ENCODE results near the gene TRPM2.

The TRPM2 gene

GRCh38 chr21:44353191-44353970, at the start of gene TRPM2:
TRPM2 (plus strand) TSS chr21:44353621; CDS start chr21:44353701, 80 bp downstream.
- peak; percentile 2 to 30 for DNase-seq (ENCODE audit: low read depth in 2 of 2)

- DNase-seq (ENCODE audit: low read depth in 2 of 2) = no peak
Observed at GRCh38 chr21:44304011-44304616, 49.3 kb upstream of the TRPM2 start.

- no peak for DNase-seq (ENCODE audit: low read depth in 2 of 2)
Observed at GRCh38 chr21:44304877-44305293, 48.5 kb upstream of the TRPM2 start.

DNA sequence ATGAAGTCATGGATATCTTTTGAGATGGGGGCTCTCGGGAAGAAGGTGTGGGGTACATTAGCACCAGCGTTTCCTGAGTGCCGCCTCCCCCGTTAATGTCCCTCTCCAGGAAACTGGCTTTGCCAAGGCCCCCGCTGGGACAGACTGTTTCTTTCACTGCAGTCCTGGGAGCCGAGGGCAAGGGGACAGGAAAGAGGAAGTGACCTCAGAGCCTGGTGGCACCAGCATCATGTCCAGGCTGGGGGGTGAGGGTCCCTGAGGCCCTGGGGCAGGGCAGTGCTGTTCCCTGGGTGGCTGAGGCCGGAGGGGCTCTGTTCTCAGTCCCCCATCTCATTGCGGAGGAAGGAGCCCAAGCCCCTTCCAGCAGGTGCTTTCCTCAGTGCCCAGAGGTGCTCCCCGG, 47.7 kb upstream of the TRPM2 start:
- DNase-seq (ENCODE audit: low read depth in 2 of 2) = no peak

DNA sequence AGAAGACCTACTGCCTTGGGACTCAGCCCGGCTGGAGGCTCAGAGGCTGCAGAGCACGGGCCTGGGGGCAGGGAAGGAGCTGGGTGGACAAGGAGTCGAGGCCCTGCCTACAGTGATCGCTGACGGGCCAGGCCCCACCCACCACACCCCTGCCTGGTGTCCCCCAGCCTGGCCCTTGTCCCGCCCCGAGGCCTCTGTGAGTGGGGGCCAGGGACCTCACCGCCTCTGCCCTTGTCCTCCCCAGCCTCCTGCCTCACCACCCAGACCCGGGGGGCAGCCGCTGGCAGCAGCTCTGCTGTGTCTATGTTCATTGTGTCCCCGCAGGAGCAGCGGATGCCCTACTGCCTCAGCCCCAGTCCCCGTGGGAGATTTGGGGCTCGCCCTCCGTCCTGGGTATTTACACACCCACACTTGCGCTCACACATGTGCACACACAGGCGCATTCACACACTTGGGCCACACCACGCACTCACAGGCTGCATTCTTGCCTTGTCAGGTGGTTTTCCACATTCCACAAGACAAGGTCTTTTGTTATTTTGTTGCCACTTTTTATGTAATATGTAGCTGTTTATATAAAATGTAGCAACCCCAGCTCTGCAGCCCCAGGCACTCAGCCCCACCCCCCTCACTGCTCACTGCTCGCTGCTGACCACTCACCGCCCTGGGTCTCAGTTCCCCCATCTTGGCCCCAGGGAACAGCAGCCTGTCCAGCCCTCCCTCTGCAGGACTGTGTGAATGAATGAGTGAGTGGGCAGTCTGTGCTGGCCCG, 46.3 kb upstream of the TRPM2 start:
- DNase-seq (ENCODE audit: low read depth in 2 of 2) = no peak

DNA sequence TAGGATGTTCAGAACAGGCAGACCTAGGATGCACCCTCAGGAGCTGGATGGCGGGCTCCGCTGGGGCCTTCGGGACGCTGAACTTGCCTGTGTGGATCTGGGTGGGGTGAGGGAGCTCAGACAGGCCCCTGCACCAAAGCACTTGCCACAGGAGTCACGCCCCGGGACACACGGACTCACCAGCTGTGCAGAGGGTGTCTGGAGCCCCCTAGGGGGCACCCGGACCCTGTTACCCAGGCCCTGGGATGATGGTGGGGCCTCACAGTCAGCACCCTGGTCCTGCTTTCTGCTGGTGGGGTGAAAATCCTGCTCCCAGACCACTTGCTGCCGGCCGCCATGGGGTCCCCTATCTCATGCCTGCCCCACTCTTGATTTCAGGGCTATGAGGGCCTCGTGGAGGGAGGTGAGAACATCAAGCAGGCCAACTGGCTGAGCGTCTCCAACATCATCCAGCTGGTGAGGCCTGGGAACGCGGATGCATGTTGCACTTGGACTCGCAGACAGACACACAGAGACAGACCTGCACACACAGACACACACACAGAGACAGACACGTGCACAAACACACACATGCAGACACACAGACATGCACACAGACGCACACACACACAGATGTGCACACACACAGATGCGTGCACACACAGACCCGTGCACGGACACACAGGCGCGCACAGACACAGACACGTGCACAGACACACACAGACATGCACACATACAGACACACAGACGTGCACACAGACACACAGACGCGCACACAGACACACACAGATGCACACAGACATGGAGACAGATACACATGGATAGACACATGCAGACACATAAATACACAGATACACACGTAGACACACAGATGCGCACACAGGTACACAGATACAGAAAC, 42.6 kb upstream of the TRPM2 start:
- DNase-seq (ENCODE audit: low read depth in 2 of 2) = no peak

DNA sequence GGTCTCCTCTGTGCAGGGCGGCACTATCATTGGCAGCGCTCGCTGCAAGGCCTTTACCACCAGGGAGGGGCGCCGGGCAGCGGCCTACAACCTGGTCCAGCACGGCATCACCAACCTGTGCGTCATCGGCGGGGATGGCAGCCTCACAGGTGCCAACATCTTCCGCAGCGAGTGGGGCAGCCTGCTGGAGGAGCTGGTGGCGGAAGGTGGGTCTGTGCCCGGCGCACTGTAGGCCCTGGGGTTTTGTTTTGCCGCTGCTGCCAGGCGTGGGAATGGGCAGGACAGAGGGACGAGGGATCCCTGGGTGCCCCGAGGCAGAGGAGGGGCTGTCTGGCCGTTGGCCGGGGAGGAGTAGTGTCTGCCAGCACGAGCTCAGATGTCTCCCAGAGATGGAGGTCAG, 41.3 kb upstream of the TRPM2 start:
- DNase-seq (ENCODE audit: low read depth in 2 of 2) = no peak

GRCh38 chr21:44312716-44313115, 40.7 kb upstream of the TRPM2 start:
- DNase-seq (ENCODE audit: low read depth in 2 of 2) = no peak

GRCh38 chr21:44313451-44313850, 40.0 kb upstream of the TRPM2 start:
- no peak for DNase-seq (ENCODE audit: low read depth in 2 of 2)

GRCh38 chr21:44314128-44314527, 39.3 kb upstream of the TRPM2 start:
- DNase-seq (ENCODE audit: low read depth in 2 of 2) = no peak

DNA sequence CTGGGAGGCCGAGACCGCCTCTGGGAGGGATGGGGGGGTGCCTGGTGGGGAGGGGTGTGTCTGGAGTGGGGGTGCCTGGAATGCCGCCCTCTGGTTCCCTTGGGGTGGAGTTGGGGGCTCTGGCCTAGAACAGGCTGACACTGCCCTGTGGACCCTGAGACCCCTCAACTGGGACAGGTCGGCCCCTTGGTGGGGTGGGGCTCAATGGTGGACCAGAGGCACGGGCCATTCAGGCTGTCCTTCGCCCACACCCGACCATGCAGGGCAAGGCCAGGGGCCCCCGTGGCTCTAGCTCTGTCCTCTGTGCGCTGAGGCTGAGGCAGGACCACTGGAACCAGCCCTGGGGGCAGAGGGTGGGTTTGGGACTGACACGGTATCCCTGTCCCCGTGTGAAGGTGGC, 38.9 kb upstream of the TRPM2 start:
- DNase-seq (ENCODE audit: low read depth in 2 of 2) = no peak

- DNase-seq (ENCODE audit: low read depth in 2 of 2) = no peak
Observed at GRCh38 chr21:44315691-44316203, 37.7 kb upstream of the TRPM2 start.

DNA sequence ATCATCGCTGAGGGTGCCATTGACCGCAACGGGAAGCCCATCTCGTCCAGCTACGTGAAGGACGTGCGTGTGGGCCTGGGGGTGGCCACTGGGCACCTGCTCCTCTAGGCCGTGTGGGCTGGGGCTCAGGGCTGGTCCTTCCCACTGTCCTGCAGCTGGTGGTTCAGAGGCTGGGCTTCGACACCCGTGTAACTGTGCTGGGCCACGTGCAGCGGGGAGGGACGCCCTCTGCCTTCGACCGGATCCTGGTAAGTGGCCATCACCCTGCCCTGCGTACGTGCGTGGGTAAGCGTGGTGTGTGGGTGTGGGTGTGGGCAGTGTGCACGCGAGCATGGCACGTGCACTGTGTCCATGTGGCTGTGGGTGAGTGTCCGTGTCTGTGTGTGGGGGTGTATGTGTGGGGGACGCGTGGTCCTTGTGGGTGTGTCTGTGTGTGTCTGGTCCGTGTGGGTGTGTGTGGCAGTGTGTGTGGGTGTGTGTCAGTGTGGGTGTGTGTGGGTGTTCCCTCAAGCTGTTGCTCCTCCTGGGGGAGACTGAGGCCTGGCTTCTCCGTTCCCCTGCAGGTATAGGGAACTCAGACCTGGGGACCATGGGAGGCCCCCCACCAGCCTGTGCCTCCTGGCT, 37.0 kb upstream of the TRPM2 start:
- no peak for DNase-seq (ENCODE audit: low read depth in 2 of 2)

DNA sequence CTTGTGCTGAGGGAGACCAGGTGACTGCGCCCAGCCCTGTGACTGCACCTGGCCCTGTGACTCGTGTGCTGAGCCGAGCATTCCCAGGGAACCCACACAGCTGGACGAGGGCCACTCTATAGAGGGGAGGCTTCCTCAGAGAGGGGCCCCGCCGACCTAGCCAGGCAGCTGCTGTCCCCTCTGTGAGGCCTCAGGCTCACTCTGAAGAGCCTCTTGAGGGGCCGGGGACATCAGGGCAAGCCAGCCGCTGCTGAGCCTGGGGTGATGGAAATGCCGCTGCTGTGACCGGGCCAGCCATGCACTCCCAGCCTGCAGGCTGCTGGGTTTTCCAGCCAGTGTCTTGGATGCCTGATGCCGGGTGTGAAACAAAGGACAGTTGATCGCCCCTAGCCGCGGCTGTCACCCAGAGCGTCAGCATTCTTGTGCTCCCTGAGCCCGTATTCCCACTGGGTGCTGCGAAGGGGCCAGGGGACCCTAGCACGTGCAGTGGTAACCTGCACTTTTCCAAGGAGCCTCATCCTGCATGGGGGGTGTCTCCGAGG, 36.1 kb upstream of the TRPM2 start:
- DNase-seq (ENCODE audit: low read depth in 2 of 2) = no peak

GRCh38 chr21:44317871-44318270, 35.5 kb upstream of the TRPM2 start:
- no peak for DNase-seq (ENCODE audit: low read depth in 2 of 2)

DNA sequence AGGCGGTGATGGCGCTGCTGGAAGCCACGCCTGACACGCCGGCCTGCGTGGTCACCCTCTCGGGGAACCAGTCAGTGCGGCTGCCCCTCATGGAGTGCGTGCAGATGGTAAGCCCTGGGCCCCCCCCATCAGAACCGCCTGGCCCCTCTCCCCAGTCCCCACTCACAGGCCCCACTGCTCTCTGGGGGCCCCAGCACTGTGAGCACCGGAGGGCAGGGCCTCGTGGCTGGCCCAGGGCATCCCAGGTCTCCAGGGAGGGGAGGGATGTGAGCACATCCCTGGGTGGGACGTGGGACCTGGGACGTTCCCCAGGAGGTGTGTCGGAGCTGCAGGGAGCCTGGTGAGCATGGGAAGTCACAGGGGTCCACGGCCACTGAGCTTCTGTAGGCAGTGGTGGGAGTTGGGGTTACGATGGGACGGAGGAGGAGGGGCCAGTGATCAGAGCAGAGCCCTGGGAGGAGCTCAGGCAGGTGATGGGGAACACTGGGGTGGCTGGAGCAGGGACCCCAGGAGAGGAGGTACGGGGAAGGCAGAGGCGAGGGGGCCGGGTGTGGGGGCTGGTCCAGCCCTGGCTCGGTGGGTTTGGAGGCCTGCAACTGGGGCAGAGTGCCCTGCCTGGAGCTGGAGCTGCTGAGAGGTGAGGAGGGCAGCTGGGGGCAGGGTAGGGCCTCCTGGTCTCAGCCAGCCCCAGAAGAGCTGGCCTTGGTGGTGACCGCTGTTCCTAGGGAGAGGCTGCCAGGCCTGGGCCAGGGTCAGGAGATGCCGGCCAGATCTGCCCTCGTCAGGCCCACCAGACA, 34.7 kb upstream of the TRPM2 start:
- no peak for DNase-seq (ENCODE audit: low read depth in 2 of 2)

DNA sequence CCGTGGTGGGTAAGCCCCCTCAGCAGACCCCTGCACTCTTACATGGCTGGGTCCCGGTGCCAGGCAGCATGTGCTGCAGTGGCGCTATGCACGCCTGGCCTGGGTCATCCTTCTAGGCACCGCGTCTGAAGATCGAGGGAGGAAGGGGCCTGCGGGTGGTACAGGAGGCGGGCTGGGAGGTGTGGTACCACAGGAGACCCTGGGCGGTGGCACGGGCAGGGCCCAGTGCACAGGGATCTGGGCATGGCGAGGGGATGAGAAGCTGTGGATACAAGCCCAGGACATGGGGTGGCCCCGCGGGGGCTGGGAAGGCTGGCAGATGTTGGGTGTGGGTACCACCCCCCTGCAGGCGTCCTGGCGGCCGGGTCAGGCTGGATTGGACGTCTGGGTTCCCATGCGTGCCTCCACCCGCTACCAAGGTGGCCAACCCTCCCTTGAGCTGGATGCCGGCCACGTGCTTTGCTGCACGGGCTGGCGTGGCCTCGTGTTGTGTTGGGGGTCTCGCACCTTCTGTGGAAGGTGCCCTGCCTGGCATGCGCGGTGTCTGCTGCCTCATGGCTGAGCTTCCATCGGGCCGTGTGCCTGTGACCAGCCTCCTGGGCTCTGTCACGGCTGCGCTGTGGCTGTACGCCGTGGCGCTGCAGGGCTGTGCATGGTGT, 33.9 kb upstream of the TRPM2 start:
- DNase-seq (ENCODE audit: low read depth in 2 of 2) = no peak

GRCh38 chr21:44320847-44321246, 32.6 kb upstream of the TRPM2 start:
- DNase-seq (ENCODE audit: low read depth in 2 of 2) = no peak

GRCh38 chr21:44321846-44322450, 31.5 kb upstream of the TRPM2 start:
- no peak for DNase-seq (ENCODE audit: low read depth in 2 of 2)

All from stimulated activated CD8-positive, alpha-beta memory T cell treated with anti-CD3 and anti-CD28 coated beads, Interleukin-7, amount 100 ng/mL, for 4 hours (primary cell).